ENCODE measurements around the gene HEATR9. TPM values are rescaled to one million over a fixed set of nuclear protein-coding genes. Genes with fewer than 3 reads are reported as not detected.

The HEATR9 gene
- total and polyA plus RNA-seq, 5 donors = not detected

Other genes with a start within 250 kb of the HEATR9 start
- 10 to 100 TPM; 19.0 to 47.4 (median 34.4) TPM for gene RASL10B, start 137.3 kb downstream of the HEATR9 start, total RNA-seq
- 37.2 TPM for gene RASL10B, start 137.3 kb downstream of the HEATR9 start, polyA plus RNA-seq
- under 1 TPM in 2 of 4 donors, not detected in 2; 0.09 to 0.19 TPM for gene GAS2L2, start 115.7 kb downstream of the HEATR9 start, total RNA-seq
- 0.14 TPM for gene GAS2L2, start 115.7 kb downstream of the HEATR9 start, polyA plus RNA-seq
- not detected for gene C17orf50, start 108.0 kb downstream of the HEATR9 start, total RNA-seq
- 0.14 TPM for gene C17orf50, start 108.0 kb downstream of the HEATR9 start, polyA plus RNA-seq
- 1 to 10 TPM; 4.6 to 5.8 (median 5.4) TPM for gene MMP28, start 73.2 kb downstream of the HEATR9 start, total RNA-seq
- gene MMP28, start 73.2 kb downstream of the HEATR9 start, polyA plus RNA-seq = 9.2 TPM
- 100 to 1,000 TPM in 3 of 4 donors, 10 to 100 TPM in 1; 96.5 to 125 (median 106) TPM for gene TAF15, start 59.4 kb downstream of the HEATR9 start, total RNA-seq
- gene TAF15, start 59.4 kb downstream of the HEATR9 start, polyA plus RNA-seq = 86.3 TPM
- 1 to 10 TPM; 1.2 to 3.3 (median 2.3) TPM for gene CCL5, start 11.5 kb upstream of the HEATR9 start, total RNA-seq
- 1.6 TPM for gene CCL5, start 11.5 kb upstream of the HEATR9 start, polyA plus RNA-seq
- not detected for gene RDM1, start 61.9 kb upstream of the HEATR9 start, total RNA-seq
- not detected for gene RDM1, start 61.9 kb upstream of the HEATR9 start, polyA plus RNA-seq
- gene LYZL6, start 74.8 kb upstream of the HEATR9 start, total RNA-seq = not detected
- not detected for gene LYZL6, start 74.8 kb upstream of the HEATR9 start, polyA plus RNA-seq
- gene CCL16, start 112.6 kb upstream of the HEATR9 start, total RNA-seq = under 1 TPM in 1 of 4 donors, not detected in 3; 0.15 TPM
- gene CCL16, start 112.6 kb upstream of the HEATR9 start, polyA plus RNA-seq = 0.29 TPM
- gene CCL14, start 117.8 kb upstream of the HEATR9 start, total RNA-seq = 10 to 100 TPM in 3 of 4 donors, 1 to 10 TPM in 1; 5.1 to 28.2 (median 25.0) TPM
- 114 TPM for gene CCL14, start 117.8 kb upstream of the HEATR9 start, polyA plus RNA-seq
- gene CCL15, start 132.7 kb upstream of the HEATR9 start, total RNA-seq = not detected
- gene CCL15, start 132.7 kb upstream of the HEATR9 start, polyA plus RNA-seq = not detected
- gene CCL23, start 149.1 kb upstream of the HEATR9 start, total RNA-seq = under 1 TPM in 3 of 4 donors, not detected in 1; 0.56 to 0.69 (median 0.61) TPM
- gene CCL23, start 149.1 kb upstream of the HEATR9 start, polyA plus RNA-seq = 0.20 TPM
- 10 to 100 TPM in 1 of 4 donors, 1 to 10 TPM in 2, under 1 TPM in 1; 0.74 to 12.3 (median 1.5) TPM for gene CCL18, start 195.4 kb upstream of the HEATR9 start, total RNA-seq
- 0.20 TPM for gene CCL18, start 195.4 kb upstream of the HEATR9 start, polyA plus RNA-seq
- gene CCL3, start 221.3 kb upstream of the HEATR9 start, total RNA-seq = 1 to 10 TPM in 3 of 4 donors, under 1 TPM in 1; 0.38 to 2.3 (median 1.3) TPM
- 0.66 TPM for gene CCL3, start 221.3 kb upstream of the HEATR9 start, polyA plus RNA-seq
- 1 to 10 TPM in 3 of 4 donors, under 1 TPM in 1; 0.42 to 1.7 (median 1.2) TPM for gene CCL4, start 234.9 kb upstream of the HEATR9 start, total RNA-seq
- 0.95 TPM for gene CCL4, start 234.9 kb upstream of the HEATR9 start, polyA plus RNA-seq